A549 treated with Hydrocortisone at 1 μM for 4 hours (cell line): ENCODE results near the gene NHLRC3. TPM values are rescaled to one million over a fixed set of nuclear protein-coding genes. Genes with fewer than 3 reads are reported as not detected.

ENCODE experiments used
- total RNA-seq: library from RNA; stranded (reverse); fragments of 200-300 nt; extraction: Qiagen RNA extraction; gene quantifications from 5 replicates; pipeline ENCODE4 v1.2.3, GENCODE V29; 2022

NHLRC3 gene
- total RNA-seq: 4.3 to 6.8 TPM (median 5.4 TPM) in 5 replicates

GRCh38 chr13:39037880-39038568, at the start of gene NHLRC3, which contains the start of gene PROSER1:
Gene NHLRC3 (plus strand): TSS chr13:39038456. CDS start chr13:39038640, 184 bp downstream.
Gene PROSER1 (minus strand): TSS chr13:39038089. CDS start chr13:39037242, 847 bp downstream.

GRCh38 chr13:38990693-38991092, 47.6 kb upstream of the NHLRC3 start, which contains the start of gene STOML3:
Gene STOML3 (minus strand): TSS chr13:38990831. CDS start chr13:38990721, 110 bp downstream.

Other genes with a start within 250 kb of the NHLRC3 start
- not detected in 5 replicates for gene STOML3, start 47.6 kb upstream of the NHLRC3 start, total RNA-seq
- 10.0 to 11.4 TPM (median 10.5 TPM) in 5 replicates for gene PROSER1, start 367 bp upstream of the NHLRC3 start, total RNA-seq